T-helper 1 cell treated with Interleukin-12 subunit alpha and Interleukin-12 subunit beta and Interleukin-4 antibody, amounts not matched to agents 30 μg/mL and 1 μg/mL, for 36 hours (primary cell): ENCODE data around the gene TRIM50.

Source experiments
- H3K27ac Mint-ChIP-seq: one replicate; pipeline ENCODE4 v1.8.0; 2021; ENCODE audit warnings: mild to moderate bottlenecking, mixed read lengths
- H3K27me3 Mint-ChIP-seq: one replicate; pipeline ENCODE4 v1.8.0; 2021; ENCODE audit warnings: low read depth, mixed read lengths
- H3K36me3 Mint-ChIP-seq: one replicate; pipeline ENCODE4 v1.8.0; 2021; ENCODE audit warnings: low read depth, mixed read lengths
- H3K4me1 Mint-ChIP-seq: one replicate; pipeline ENCODE4 v1.8.0; 2021; ENCODE audit warnings: low read depth, mixed read lengths
- H3K4me3 Mint-ChIP-seq: one replicate; pipeline ENCODE4 v1.8.0; 2021; ENCODE audit warnings: mild to moderate bottlenecking, moderate library complexity, mixed read lengths
- H3K9me3 Mint-ChIP-seq: one replicate; pipeline ENCODE4 v1.8.0; 2021; ENCODE audit warnings: mixed read lengths

TRIM50 gene

GRCh38 chr7:73356159-73356558 is 28.3 kb upstream of the TRIM50 start:
- Mint-ChIP-seq H3K27me3 (no peaks in the 10 kb centered on the region), H3K4me3 (no peak overlapping the region), H3K4me1 (no peaks in the 10 kb centered on the region), H3K36me3 (no peaks in the 10 kb centered on the region), H3K9me3 (peaks cover 5% of the 10 kb centered on the region), H3K27ac (no peak overlapping the region)

- Mint-ChIP-seq H3K4me1 (no peaks in the 10 kb centered on the region), H3K27me3 (no peaks in the 10 kb centered on the region), H3K9me3 (peaks cover 5% of the 10 kb centered on the region), H3K36me3 (no peaks in the 10 kb centered on the region), H3K4me3 (no peak overlapping the region), H3K27ac (no peak overlapping the region)
These were observed 26.9 kb upstream of the TRIM50 start for GRCh38 chr7:73354821-73355220.

GRCh38 chr7:73354196-73354595 is 26.3 kb upstream of the TRIM50 start:
- Mint-ChIP-seq H3K36me3 (no peaks in the 10 kb centered on the region), H3K9me3 (peaks cover 5% of the 10 kb centered on the region), H3K4me1 (no peaks in the 10 kb centered on the region), H3K4me3 (no peak overlapping the region), H3K27me3 (no peaks in the 10 kb centered on the region), H3K27ac (no peak overlapping the region)

- Mint-ChIP-seq H3K27me3 (no peaks in the 10 kb centered on the region), H3K4me3 (no peak overlapping the region), H3K4me1 (no peaks in the 10 kb centered on the region), H3K36me3 (no peaks in the 10 kb centered on the region), H3K9me3 (peaks cover 5% of the 10 kb centered on the region), H3K27ac (no peak overlapping the region)
These were observed 25.4 kb upstream of the TRIM50 start for GRCh38 chr7:73353243-73353642.

GRCh38 chr7:73352784-73353183 is 24.9 kb upstream of the TRIM50 start:
- no peaks in the 10 kb centered on the region for H3K4me1 Mint-ChIP-seq

GRCh38 chr7:73351447-73352167 is 23.7 kb upstream of the TRIM50 start:
- no peaks in the 10 kb centered on the region for H3K4me1 Mint-ChIP-seq
- H3K27ac Mint-ChIP-seq, result no peak overlapping the region
- no peak overlapping the region for H3K4me3 Mint-ChIP-seq
- no peaks in the 10 kb centered on the region for H3K36me3 Mint-ChIP-seq
- no peaks in the 10 kb centered on the region for H3K27me3 Mint-ChIP-seq
- peaks cover 5% of the 10 kb centered on the region for H3K9me3 Mint-ChIP-seq

More at GRCh38 chr7:73352784-73353183, 24.9 kb upstream of the TRIM50 start:
- Mint-ChIP-seq H3K36me3 (no peaks in the 10 kb centered on the region), H3K27me3 (no peaks in the 10 kb centered on the region), H3K9me3 (peaks cover 5% of the 10 kb centered on the region), H3K4me3 (no peak overlapping the region), H3K27ac (no peak overlapping the region)

GRCh38 chr7:73350306-73351068 is 22.6 kb upstream of the TRIM50 start:
- H3K9me3 Mint-ChIP-seq, result peaks cover 5% of the 10 kb centered on the region
- no peak overlapping the region for H3K4me3 Mint-ChIP-seq
- H3K27me3 Mint-ChIP-seq, result no peaks in the 10 kb centered on the region
- H3K27ac Mint-ChIP-seq, result no peak overlapping the region
- no peaks in the 10 kb centered on the region for H3K4me1 Mint-ChIP-seq
- no peaks in the 10 kb centered on the region for H3K36me3 Mint-ChIP-seq

- Mint-ChIP-seq H3K27me3 (no peaks in the 10 kb centered on the region), H3K4me1 (no peaks in the 10 kb centered on the region), H3K4me3 (no peak overlapping the region), H3K36me3 (no peaks in the 10 kb centered on the region), H3K9me3 (peaks cover 5% of the 10 kb centered on the region), H3K27ac (no peak overlapping the region)
These were observed 21.9 kb upstream of the TRIM50 start for GRCh38 chr7:73349763-73350162.

- no peak overlapping the region for H3K4me3 Mint-ChIP-seq
- no peak overlapping the region for H3K27ac Mint-ChIP-seq
- H3K9me3 Mint-ChIP-seq, result no peaks in the 10 kb centered on the region
- H3K4me1 Mint-ChIP-seq, result no peaks in the 10 kb centered on the region
- H3K36me3 Mint-ChIP-seq, result no peaks in the 10 kb centered on the region
- peaks cover 3% of the 10 kb centered on the region for H3K27me3 Mint-ChIP-seq
These were observed 18.1 kb upstream of the TRIM50 start for GRCh38 chr7:73345951-73346350.

GRCh38 chr7:73345538-73345937 is 17.7 kb upstream of the TRIM50 start:
- no peaks in the 10 kb centered on the region for H3K4me1 Mint-ChIP-seq
- peaks cover 3% of the 10 kb centered on the region for H3K27me3 Mint-ChIP-seq
- no peaks in the 10 kb centered on the region for H3K36me3 Mint-ChIP-seq
- H3K27ac Mint-ChIP-seq, result no peak overlapping the region
- no peak overlapping the region for H3K4me3 Mint-ChIP-seq
- no peaks in the 10 kb centered on the region for H3K9me3 Mint-ChIP-seq

- Mint-ChIP-seq H3K9me3 (no peaks in the 10 kb centered on the region), H3K36me3 (no peaks in the 10 kb centered on the region), H3K4me3 (no peak overlapping the region), H3K27me3 (peaks cover 7% of the 10 kb centered on the region), H3K27ac (no peak overlapping the region), H3K4me1 (no peaks in the 10 kb centered on the region)
These were observed 15.9 kb upstream of the TRIM50 start for GRCh38 chr7:73343671-73344380.

- no peaks in the 10 kb centered on the region for H3K9me3 Mint-ChIP-seq
- H3K27me3 Mint-ChIP-seq, result peaks cover 7% of the 10 kb centered on the region
- H3K27ac Mint-ChIP-seq, result no peak overlapping the region
- H3K36me3 Mint-ChIP-seq, result no peaks in the 10 kb centered on the region
- H3K4me1 Mint-ChIP-seq, result no peaks in the 10 kb centered on the region
- H3K4me3 Mint-ChIP-seq, result no peak overlapping the region
These were observed 14.8 kb upstream of the TRIM50 start for GRCh38 chr7:73342645-73343044.

- Mint-ChIP-seq H3K27me3 (peaks cover 7% of the 10 kb centered on the region), H3K27ac (no peak overlapping the region), H3K4me3 (no peak overlapping the region), H3K36me3 (no peaks in the 10 kb centered on the region), H3K4me1 (no peaks in the 10 kb centered on the region), H3K9me3 (no peaks in the 10 kb centered on the region)
These were observed 14.0 kb upstream of the TRIM50 start for GRCh38 chr7:73341877-73342276.

- H3K27me3 Mint-ChIP-seq, result peaks cover 7% of the 10 kb centered on the region
- H3K4me1 Mint-ChIP-seq, result no peaks in the 10 kb centered on the region
- no peak overlapping the region for H3K4me3 Mint-ChIP-seq
- H3K9me3 Mint-ChIP-seq, result no peaks in the 10 kb centered on the region
- no peak overlapping the region for H3K27ac Mint-ChIP-seq
- H3K36me3 Mint-ChIP-seq, result no peaks in the 10 kb centered on the region
These were observed 12.6 kb upstream of the TRIM50 start for GRCh38 chr7:73340514-73340913.

GRCh38 chr7:73338321-73338720 is 10.4 kb upstream of the TRIM50 start:
- Mint-ChIP-seq H3K4me3 (no peak overlapping the region), H3K27ac (no peak overlapping the region), H3K4me1 (no peaks in the 10 kb centered on the region), H3K9me3 (no peaks in the 10 kb centered on the region), H3K27me3 (peaks cover 4% of the 10 kb centered on the region), H3K36me3 (no peaks in the 10 kb centered on the region)
